Activated CD4-positive, alpha-beta T cell treated with anti-CD3 and anti-CD28 coated beads, Interleukin-2, amount 50 U/mL, for 24 hours (primary cell): ENCODE measurements around the gene AVL9.
"Not testable (repeated sequence)": the region's sequence is repeated elsewhere in the genome, so short reads cannot be mapped to it uniquely, and the experiment has no call there.

Experiments
- DNase-seq, 2 donors: peaks; one replicate each; pipeline ENCODE4 v3.0.0-alpha.2; 2020; ENCODE audit warnings: low read depth in 1 of 2, low spot score in 1 of 2

Gene AVL9

DNA sequence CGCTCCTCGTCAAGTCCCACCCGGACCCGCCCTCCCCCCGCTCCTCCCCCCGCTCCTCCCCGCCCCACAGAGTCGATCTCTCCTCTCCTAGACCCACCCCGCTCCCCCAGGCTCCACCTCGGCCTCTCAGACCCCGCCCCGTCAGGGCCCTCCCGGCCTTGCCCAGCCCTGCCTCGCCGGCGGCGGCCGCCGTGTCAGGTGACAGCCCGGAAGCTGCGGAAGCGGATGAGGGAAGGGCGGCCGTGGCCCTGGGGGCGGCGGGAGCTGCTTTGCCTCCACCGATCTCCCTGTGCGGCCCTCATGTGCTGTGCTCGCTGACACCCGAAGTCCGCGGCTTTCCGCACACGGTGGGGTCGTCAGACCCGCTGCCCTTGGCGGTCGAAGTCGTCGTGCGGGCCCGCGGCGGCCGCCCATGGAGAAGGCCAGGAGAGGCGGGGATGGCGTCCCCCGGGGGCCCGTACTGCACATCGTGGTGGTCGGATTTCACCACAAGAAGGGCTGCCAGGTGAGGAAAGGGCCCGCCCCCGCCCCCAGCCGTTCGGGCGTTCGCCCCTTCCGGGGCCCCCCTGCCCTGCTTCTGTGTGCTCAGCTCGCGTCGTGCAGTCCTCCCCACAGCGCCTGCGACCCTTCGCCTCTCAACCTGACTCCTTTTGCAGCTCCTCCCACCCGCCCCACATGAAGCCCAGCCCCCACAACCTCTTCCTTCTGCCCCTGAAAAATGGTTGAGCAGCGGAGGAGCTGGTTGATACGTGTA lies at the start of gene AVL9:
Gene AVL9 (plus strand): TSS at position 192 of the 754 bp plus-strand sequence. CDS start 221 bp downstream, at position 413.
- DNase-seq: peak; percentile 96 to 98

DNA sequence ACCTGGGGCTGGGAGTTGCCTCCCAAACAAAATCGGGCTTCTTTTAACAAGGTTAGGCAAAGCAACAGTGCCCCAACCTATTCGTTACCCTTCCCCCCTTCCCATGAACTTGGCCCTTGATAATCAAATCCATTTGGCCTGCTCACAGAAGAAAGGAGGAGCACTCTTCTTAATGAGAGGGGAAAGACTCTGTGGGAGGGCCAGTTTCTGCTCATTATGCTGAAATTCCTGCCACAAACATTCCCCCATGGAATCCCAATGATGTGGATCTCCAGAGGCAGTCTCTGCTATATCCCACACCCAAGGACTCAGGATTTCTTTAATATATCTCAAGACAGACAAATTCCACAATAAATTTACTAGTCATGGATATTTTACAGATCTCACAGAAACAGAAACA lies 48.1 kb upstream of the AVL9 start:
- DNase-seq: no peak

DNA sequence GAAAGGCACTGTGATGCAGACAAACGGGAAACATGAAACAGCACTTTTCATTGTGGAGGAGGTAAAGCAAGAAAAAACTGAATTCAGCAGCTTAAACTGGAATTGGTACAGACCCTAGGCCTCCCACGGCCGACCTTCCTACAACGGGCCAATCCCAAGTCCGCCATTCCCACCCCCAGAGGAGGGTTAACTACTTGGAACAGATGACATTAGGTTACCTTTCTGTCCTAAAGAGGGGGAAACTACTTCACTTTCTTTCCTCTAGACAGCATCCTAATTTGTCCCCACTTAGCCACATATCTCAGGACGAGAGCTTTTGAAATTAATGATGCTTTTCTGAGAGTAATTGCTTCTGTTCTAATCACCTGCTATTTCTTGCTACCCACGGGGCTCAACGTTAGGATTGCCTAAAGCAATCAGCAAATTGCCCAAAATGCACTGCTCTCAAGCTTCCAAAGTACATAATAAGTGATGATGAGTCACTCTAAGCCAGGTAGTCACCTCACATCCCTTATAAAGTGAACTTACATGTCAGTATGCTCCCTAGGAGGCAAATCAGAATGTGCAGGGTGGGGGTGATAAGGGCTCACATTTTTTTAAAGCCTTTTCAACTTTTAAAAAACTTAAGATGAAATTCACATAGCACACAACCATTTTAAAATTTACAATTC lies 41.8 kb upstream of the AVL9 start:
- no peak for DNase-seq

DNA sequence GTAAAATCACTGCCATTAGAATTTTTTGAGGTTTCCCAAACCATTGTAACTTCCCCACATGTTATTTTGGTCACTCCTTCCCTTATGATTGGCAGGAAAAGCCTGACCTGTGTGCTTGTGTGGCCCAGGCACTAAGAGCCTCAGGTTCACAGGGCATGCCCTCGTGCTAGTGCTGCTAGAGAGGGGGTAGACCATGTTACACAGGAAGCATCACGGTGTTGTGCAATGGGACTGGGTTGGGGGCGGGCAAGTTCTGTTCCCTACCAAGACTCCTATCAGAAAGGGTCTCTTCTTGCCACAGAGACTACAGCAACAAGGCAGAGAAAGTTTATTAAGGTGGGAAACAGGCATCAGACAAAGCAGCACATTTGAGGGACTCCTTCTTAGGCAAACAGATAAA lies 37.3 kb upstream of the AVL9 start:
- DNase-seq: no peak

DNA sequence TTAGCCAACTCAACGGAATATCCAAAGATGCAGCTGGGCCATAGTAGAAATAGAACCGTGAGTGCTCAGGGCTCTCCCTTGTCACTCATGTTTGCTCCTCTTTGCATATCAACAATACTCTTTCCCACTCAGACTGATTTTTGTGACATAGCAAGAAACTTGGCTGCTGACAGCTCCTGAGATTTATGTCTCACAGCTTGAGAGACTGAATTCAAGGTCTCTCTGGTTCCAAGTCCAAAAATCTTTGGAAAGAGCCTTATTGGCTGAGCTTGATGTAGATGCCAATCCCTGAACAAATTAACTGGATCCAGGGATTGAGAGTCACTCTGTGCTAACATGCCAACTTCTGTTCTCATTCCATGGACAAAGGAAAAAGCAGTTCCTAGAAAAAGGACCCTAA lies 35.5 kb upstream of the AVL9 start:
- DNase-seq: no peak

DNA sequence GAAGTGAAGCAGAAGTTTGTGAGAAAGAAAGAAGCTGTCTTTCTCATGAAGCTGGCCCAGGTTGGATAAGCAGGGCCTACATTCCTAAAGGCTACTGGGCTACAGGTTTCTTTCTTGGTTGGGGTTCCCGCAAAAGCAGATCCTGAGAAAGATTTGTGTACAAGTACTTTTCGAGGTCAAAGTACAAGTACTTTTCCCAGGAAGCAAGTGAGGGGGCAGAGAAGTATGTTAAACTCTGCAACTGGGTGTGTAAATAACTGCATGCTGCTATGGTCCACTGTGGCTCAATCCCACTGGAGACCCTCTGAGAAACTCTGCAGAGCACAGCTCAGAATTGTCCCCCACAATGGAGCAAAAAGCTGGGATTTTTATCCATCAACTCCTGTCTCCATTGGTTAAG lies 33.8 kb upstream of the AVL9 start:
- no peak for DNase-seq

DNA sequence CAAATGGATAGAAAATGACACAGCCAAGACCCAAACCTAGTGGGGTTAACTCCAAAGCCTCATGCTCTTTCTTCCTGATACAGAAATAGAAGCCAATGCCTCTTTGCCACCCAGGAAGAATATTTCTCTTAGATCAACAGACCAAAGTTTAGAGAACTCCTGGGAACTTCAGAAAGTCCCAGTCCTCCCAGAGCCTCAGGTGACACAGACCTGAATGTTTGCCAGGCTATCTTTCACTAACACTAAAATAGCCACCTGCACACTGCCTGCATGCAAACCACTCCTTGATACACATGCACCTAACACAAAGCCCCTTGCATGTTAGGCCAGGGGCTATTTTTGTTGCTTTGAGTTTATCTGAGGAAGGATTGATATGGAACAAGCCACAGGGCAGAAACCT lies 32.8 kb upstream of the AVL9 start:
- DNase-seq: no peak

DNA sequence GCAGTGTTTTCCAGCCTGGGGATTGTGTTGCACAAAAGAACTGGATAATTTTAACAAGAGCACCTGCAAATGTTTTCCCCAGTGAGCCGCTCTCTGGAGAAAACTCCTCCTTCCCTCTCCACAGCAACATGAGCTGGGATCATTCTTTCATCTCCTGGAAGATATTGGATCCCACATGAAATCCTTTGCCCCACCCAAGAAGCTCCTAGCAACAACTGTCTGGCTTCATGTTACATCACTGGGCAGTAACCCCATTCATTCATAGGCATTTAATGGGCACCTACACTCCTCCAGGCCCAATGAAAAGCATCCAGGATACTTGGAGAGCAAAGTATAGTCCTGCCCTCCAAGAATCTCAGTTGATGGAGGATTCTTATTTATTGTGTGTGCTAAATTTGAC lies 32.3 kb upstream of the AVL9 start:
- no peak for DNase-seq

DNA sequence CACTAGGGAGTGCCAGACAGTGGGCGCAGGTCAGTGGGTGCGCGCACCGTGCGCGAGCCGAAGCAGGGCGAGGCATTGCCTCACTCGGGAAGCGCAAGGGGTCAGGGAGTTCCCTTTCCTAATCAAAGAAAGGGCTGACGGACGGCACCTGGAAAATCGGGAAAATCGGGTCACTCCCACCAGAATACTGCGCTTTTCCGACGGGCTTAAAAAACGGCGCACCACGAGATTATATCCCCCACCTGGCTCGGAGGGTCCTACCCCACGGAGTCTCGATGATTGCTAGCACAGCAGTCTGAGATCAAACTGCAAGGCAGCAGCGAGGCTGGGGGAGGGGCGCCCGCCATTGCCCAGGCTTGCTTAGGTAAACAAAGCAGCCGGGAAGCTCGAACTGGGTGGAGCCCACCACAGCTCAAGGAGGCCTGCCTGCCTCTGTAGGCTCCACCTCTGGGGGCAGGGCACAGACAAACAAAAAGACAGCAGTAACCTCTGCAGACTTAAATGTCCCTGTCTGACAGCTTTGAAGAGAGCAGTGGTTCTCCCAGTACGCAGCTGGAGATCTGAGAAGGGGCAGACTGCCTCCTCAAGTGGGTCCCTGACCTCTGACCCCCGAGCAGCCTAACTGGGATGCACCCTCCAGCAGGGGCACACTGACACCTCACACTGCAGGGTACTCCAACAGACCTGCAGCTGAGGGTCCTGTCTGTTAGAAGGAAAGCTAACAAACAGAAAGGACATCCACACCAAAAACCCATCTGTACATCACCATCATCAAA lies 30.5 kb upstream of the AVL9 start:
- not testable (repeated sequence) for DNase-seq

DNA sequence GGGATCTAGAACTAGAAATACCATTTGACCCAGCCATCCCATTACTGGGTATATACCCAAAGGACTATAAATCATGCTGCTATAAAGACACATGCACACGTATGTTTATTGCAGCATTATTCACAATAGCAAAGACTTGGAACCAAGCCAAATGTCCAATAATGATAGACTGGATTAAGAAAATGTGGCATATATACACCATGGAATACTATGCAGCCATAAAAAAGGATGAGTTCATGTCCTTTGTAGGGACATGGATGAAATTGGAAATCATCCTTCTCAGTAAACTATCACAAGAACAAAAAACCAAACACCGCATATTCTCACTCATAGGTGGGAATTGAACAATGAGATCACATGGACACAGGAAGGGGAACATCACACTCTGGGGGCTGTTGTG lies 25.3 kb upstream of the AVL9 start:
- not testable (repeated sequence) for DNase-seq

DNA sequence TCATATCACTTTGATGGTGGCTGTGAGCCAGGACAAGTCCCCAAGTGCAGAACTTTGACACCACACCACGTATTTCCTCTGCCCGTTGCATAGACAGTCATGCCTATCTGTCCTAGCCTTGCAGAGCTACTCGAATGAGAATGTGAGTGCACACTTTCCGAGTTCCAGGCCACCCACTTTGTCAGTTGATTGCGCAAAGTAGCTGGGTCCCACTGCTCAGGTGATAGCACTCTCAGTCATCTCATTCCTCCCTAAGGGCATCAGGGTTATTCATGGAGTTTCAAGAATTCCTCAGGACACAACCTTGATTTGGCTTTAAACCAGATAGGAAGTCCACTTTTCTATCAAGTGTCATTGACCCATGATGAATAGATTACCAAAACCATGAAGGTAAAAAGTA lies 24.4 kb upstream of the AVL9 start:
- DNase-seq: no peak

DNA sequence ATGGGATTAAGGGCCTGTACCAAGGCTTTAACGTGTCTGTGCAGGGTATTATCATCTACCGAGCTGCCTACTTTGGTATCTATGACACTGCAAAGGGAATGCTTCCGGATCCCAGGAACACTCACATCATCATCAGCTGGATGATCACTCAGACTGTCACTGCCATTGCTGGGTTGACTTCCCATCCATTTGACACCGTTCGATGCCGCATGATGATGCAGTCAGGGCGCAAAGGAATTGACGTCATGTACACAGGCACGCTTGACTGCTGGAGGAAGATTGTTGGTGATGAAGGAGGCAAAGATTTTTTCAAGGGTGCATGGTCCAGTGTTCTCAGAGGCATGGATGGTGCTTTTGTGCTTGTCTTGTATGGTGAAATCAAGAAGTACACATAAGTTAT lies 23.3 kb upstream of the AVL9 start:
- no peak for DNase-seq

DNA sequence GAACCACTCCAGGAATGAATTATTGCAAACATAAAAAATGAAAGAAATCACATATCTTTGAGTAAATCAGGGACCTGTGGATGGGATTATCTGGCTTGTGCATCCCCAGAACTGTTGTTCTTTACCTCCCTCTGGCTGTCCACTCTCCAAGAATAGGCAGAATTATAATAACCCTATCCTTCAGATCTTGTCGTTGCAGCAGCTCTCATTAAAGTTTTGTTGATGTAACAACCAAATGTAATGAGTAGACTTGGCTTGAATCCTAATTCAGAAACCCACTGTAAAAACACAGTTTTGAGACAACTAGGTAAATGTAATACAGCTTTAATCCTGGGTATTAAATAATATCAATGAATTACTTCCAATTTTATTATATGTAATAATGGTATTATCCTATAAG lies 21.3 kb upstream of the AVL9 start:
- no peak for DNase-seq

DNA sequence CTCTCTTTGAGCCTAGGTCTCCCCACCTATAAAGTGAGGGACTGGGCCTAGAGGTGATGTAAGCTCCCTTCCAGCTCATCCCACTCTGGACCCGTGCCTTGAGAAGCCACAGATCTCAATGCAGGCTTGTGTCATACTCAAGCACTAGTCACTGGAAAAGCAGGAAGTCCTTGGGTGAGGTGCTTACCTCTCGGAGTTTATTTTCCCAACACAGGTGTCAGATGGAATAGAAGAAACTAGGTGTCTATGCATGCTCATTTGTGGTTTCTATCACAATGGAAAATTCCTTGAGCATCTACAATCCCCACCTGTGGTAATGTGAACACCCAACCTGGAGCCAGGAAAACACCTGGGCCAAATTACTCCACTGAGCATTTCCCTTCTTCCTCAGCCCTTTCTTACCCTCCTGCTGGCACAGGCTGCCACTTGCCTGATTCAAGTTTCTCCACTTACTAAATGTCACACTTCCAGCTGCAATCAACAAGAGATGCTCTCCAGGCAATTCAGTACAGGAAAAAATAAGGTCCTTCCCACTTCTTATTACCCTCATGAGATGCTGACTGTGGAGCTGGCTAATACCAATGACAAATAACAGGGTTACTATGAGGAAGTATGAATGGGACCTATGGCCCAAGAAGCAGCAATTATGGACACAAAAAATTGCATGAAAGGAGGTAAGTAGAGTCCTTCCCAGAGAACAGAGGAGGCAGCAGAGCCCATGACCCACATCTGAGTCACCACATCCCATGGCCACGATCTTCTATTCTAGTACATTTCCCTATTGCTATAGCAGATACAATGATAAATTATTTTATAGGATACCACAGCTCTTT lies 18.3 kb upstream of the AVL9 start:
- no peak for DNase-seq

DNA sequence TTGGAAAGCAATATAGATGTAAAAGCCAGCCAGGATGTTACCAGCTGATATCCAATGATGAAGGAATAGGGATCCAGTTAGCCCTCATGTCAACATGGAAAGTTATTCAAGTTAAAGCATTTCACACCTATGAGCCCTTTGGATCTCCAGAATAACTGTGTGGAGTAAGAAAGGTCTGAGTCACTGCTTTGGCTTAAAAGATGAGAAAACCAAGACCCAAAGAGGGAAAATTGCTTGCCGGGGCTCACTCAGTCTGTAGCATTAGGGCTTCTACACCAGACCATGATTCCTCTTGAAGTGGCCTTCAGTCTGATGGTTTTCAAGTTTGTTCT lies 17.7 kb upstream of the AVL9 start:
- no peak for DNase-seq

DNA sequence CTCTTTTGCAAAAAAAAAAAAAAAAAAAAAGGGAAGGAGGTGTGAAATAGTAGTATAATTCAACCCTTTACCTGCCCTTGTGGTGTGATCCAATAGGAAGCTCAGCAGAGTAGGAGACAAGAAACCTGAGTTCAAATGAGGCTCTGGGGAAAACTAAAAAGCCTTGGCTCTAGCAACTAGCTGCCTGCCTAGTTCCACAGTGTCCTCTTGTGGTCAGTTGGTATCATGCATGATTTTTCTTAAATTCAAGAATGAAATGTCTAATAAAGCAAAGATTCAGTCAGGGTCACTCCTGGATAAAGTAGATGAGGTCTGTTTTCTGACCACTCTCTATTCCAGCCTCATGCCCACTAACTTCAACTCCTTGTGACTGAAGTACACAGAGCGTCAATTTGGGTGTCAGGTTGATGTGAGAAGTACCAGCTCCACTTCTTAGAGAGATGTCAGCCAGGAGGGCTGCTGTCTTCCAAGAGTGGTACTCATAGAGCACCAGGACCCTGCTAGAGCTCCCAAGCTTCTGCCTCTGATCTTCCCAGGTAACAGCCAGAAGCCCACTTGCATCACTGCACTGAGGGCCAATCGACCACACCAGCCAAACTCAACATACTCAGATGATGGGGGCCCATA lies 15.6 kb upstream of the AVL9 start:
- DNase-seq: no peak

DNA sequence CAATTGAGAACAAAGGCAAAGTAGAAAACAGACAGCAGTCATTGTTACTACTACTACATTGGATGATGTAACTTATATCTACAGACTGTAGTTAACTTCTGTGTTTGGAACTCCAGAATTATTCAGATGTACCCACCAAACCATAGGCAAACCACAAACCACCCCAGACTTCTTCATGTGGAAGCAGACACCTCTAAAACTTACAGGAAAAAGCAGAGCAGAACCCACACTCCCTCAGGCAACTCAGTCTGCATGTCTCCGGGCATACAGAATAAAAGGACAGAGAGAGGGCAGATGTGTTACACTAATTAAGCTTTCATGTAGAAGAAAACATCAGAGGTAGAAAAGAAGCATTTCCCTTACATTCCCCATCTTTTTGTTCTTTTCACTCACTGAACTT lies 14.1 kb upstream of the AVL9 start:
- no peak for DNase-seq

DNA sequence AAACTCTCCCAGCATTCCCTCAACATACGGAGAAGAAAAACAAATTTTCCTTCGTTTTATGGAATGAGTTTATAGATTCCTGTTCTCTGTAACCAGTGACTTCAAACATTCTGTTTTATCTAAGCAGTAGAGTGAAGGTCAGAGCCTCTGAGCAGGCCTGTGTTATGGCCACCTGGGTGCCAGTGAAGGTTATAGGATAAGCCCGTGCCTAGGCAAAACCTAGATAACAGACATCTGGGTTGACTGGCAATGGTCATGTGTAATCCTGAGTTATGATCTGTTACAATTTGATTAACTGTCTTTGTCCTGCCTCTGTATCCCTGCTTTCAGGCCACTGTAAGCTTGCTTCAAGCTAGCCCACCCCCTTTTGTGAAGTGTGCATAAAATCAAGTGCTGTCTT lies 13.4 kb upstream of the AVL9 start:
- DNase-seq: no peak

DNA sequence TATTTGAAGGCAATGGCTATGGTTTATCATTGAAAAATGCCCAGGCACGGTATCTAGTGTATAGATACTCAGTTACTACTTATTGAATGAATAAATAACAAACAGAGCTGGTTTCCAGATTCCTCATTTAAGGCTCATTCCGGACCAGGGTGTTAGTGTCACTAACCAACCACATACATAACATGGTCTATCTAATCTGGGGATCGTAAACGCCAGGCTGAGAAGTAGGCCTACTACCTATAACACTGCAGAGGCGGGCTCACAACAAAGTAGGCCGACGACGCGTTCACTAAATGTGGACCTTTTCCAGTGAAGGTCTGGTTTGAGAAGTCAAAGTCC lies 5.5 kb upstream of the AVL9 start:
- DNase-seq: no peak

DNA sequence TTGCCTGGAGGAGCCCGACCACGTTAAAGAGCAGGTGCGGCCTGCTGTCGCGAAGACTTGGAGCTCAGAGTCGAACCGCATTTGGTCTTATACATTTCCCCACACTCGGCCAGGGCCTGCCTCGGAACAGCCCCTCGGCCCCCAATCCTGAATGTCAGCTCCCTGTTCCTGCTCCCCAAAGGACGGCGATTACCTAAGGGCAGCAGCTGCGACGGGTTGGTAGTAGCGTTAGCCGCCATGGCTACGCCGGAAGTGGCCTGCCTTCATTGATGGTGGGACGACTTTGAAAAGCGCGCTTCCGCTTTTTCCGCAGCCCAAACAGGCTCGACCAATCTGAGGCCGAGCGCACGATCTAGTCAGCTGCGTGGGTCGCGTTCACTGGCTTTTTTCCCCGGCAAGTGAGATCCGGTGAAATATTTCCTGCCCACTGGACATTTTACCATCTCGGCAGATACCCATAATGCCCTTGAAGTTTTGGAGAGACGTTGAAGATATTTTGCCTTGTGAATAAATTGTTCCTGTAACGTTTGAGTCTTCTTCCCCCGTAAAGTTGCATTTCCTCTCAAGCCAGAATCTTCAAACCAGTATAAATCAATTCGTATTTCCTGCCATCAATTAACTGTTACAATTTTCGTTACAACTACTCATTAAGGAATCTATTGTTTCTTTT lies 5.0 kb upstream of the AVL9 start, which contains the start of gene LSM5:
Gene LSM5 (minus strand): TSS at position 254 of the 670 bp plus-strand sequence. CDS start 15 bp downstream, at position 239.
- DNase-seq: peak; percentile 78 to 89
